CD4-positive, alpha-beta T cell (primary cell): ENCODE data around the gene HK3. TPM values are rescaled to one million over a fixed set of nuclear protein-coding genes. Genes with fewer than 3 reads are reported as not detected.

Experiments
- ATAC-seq: fragments of 200-7000 bp; cut with Tn5 transposase; one replicate; pipeline ENCODE4 v1.10.0; 2022; ENCODE audit warnings: mild to moderate bottlenecking; ENCODE audit not compliant: poor library complexity
- CTCF ChIA-PET: fragments of 350-600 bp; sonication (Branson Sonifier 250); formaldehyde crosslinking; loops from one replicate; lab custom pipeline; 2021; ENCODE audit warnings: antibody characterized with exemption, inconsistent platforms; lab: Charles Lee
- POLR2A ChIA-PET: fragments of 350-600 bp; sonication (Branson Sonifier 250); formaldehyde crosslinking; loops from one replicate; lab custom pipeline; 2021; ENCODE audit warnings: antibody characterized with exemption, inconsistent platforms; lab: Charles Lee
- DNase-seq, 14 experiments: peaks; one replicate each; pipeline ENCODE4 v3.0.0-alpha.2; 2013 to 2020; ENCODE audit warnings: mixed read lengths in 2 of 14
- H3K27ac ChIP-seq, 2 donors: one replicate each; pipeline versions ENCODE4 v1.5.1 to v1.7.0; 2013; ENCODE audit warnings: low read length in 2 of 2, low read depth in 1 of 2, mild to moderate bottlenecking in 1 of 2
- H3K27me3 ChIP-seq, 2 experiments: 1 replicate in 1 of 2; 2 replicates in 1 of 2; pipeline versions ENCODE4 v1.6.1 to v1.7.0; 2013; ENCODE audit warnings: low read length in 2 of 2, control low read depth in 1 of 2, mild to moderate bottlenecking in 1 of 2, moderate library complexity in 1 of 2; ENCODE audit not compliant: insufficient read depth in 2 of 2, control insufficient read depth in 1 of 2
- H3K36me3 ChIP-seq: one replicate; pipeline ENCODE4 v1.6.1; 2013; ENCODE audit warnings: low read length, control low read depth; ENCODE audit not compliant: insufficient read depth
- H3K4me1 ChIP-seq: one replicate; pipeline ENCODE4 v1.6.1; 2013; ENCODE audit warnings: low read length, control low read depth; ENCODE audit not compliant: insufficient read depth
- H3K4me3 ChIP-seq: one replicate; pipeline ENCODE4 v1.5.1; 2013; ENCODE audit warnings: mild to moderate bottlenecking, low read length, moderate library complexity
- H3K9me3 ChIP-seq, 2 experiments: 1 replicate in 1 of 2; 2 replicates in 1 of 2; pipeline versions ENCODE4 v1.6.1 to v1.7.0; 2013; ENCODE audit warnings: low read length in 2 of 2, mild to moderate bottlenecking in 2 of 2, control low read depth in 1 of 2, moderate library complexity in 1 of 2; ENCODE audit not compliant: control insufficient read depth in 1 of 2, insufficient read depth in 1 of 2
- H3K27ac Mint-ChIP-seq: one replicate; pipeline ENCODE4 v1.8.0; 2020; ENCODE audit warnings: mixed read lengths
- H3K27me3 Mint-ChIP-seq: one replicate; pipeline ENCODE4 v1.8.0; 2021; ENCODE audit warnings: mixed read lengths
- H3K36me3 Mint-ChIP-seq: one replicate; pipeline ENCODE4 v1.8.0; 2021; ENCODE audit warnings: low read depth, mixed read lengths
- H3K4me1 Mint-ChIP-seq: one replicate; pipeline ENCODE4 v1.8.0; 2021; ENCODE audit warnings: low read depth, mixed read lengths
- H3K4me3 Mint-ChIP-seq: one replicate; pipeline ENCODE4 v1.8.0; 2020; ENCODE audit warnings: mild to moderate bottlenecking, mixed read lengths
- H3K9me3 Mint-ChIP-seq: one replicate; pipeline ENCODE4 v1.8.0; 2020; ENCODE audit warnings: mixed read lengths
- intact Hi-C, 2 experiments: fragments of 100-400 bp; cut with DNase I in 1 of 2; cut with micrococcal nuclease in 1 of 2; formaldehyde crosslinking; loops; one replicate each; pipeline versions ENCODE4 v1.15.1 to v1.9.0; 2023 to 2025; cut with DNase I, micrococcal nuclease
- total RNA-seq, 174 experiments: library from RNA in 2 of 174; stranded (reverse) in 2 of 174; gene quantifications; one replicate each; pipeline ENCODE4 v1.2.3 and lab custom pipeline; 2021 to 2026
- TF ChIP-seq, protein P1 (sequence below): fragments of 200-600 bp; IDR thresholded peaks from one replicate; pipeline ENCODE4 v1.8.0; 2022; ENCODE audit warnings: antibody characterized with exemption, mild to moderate bottlenecking

Gene HK3
- total RNA-seq, 2 experiments from 2014 or later = 0.74 to 1.2 TPM

DNA sequence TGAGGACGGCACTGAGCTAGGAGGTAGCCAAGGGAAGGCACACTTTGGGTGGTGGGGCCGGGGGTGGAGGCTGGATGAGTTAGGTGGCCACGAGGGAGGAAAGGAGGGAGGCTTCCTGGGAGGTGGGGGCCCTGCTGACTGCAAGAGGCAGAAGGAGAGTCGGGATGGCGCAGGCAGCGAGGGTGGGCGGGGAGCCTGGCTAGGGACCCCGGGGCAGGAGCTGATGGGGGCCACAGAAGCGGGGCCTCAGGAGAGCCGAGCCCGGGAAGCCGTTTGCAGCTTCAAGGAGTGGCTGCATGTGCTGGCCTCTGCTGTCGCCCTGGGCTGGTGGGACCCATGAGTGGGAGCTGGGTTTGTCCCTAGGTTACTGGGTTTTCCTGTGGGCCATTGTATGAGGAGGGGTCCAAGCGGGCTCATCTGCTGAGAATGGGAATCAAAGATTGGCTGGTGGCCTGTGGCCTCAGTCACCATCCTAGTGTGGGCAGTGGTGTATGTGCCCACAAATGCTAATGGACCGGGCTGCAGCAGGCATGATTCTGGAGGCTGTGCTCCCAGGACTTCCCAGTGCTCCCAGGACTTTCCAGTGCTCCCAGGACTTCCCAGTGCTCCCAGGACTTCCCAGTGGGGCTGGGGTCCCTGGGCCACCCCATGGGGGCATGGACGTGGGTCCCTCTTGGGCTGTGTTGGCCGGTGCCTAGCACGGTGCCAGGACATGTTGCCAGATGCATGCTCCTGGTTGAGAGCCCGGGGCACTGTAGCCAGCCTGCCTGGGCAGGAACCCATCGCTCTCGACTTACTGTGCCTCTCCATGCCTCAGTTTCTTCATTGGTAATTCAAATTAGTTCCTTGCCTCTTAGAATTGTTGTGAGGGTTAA is 48.5 kb downstream of the HK3 start:
- Histone ChIP-seq H3K27me3 (peaks cover 0 to 10% of the 10 kb centered on the region in 2 experiments), H3K9me3 (peaks cover 0 to 13% of the 10 kb centered on the region in 2 experiments), H3K4me1 (no peaks in the 10 kb centered on the region), H3K27ac (no peak overlapping the region), H3K4me3 (no peak overlapping the region), H3K36me3 (no peaks in the 10 kb centered on the region)
- CTCF ChIA-PET = no interaction called here
- ATAC-seq = no peak
- TF ChIP-seq, protein P1, sequence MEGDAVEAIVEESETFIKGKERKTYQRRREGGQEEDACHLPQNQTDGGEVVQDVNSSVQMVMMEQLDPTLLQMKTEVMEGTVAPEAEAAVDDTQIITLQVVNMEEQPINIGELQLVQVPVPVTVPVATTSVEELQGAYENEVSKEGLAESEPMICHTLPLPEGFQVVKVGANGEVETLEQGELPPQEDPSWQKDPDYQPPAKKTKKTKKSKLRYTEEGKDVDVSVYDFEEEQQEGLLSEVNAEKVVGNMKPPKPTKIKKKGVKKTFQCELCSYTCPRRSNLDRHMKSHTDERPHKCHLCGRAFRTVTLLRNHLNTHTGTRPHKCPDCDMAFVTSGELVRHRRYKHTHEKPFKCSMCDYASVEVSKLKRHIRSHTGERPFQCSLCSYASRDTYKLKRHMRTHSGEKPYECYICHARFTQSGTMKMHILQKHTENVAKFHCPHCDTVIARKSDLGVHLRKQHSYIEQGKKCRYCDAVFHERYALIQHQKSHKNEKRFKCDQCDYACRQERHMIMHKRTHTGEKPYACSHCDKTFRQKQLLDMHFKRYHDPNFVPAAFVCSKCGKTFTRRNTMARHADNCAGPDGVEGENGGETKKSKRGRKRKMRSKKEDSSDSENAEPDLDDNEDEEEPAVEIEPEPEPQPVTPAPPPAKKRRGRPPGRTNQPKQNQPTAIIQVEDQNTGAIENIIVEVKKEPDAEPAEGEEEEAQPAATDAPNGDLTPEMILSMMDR = no peak
- Mint-ChIP-seq H3K27me3 (peaks cover 40% of the 10 kb centered on the region), H3K9me3 (no peaks in the 10 kb centered on the region), H3K27ac (no peak overlapping the region), H3K36me3 (no peaks in the 10 kb centered on the region), H3K4me1 (no peaks in the 10 kb centered on the region), H3K4me3 (no peak overlapping the region)
- POLR2A ChIA-PET = no interaction called here
- intact Hi-C loops = no loop called here
- no peak for DNase-seq

DNA sequence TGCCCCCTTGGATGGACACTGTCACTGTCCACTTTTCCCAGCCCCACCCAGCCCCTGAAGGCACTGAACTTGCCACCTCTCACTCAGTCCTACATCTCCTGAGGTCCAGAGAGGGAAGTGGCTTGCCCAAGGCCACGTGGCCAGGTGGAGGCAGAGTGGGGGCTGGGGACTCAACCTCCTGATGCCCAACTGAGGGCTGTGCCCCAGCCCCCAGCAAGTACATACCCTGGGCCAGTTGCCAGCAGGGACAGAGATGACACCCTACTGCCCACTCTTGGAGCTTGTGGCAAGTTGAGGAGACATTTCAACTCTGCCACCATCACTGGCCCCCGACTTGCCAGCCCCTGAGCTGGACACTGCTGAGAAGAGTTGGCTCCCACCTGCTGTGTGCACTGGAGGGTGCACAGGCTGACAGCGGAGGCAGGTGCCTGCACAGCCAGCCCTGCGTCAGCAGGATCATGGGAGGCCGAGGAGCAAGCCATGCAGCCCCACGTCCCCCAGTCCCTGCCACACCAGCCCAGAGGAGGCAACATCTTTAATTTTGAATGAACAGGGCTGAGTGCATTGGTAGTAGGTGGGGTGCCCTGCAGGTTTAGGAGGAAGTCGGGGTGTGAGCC is 49.4 kb downstream of the HK3 start:
- intact Hi-C loops = no loop called here
- no peak for DNase-seq
- TF ChIP-seq, protein P1 = no peak
- Mint-ChIP-seq H3K27ac (no peak overlapping the region), H3K4me3 (no peak overlapping the region), H3K4me1 (no peaks in the 10 kb centered on the region), H3K36me3 (no peaks in the 10 kb centered on the region), H3K9me3 (no peaks in the 10 kb centered on the region), H3K27me3 (peaks cover 48% of the 10 kb centered on the region)
- CTCF ChIA-PET = no interaction called here
- Histone ChIP-seq H3K4me3 (no peak overlapping the region), H3K36me3 (no peaks in the 10 kb centered on the region), H3K9me3 (peaks cover 0 to 13% of the 10 kb centered on the region in 2 experiments), H3K27me3 (peaks cover 5 to 11% of the 10 kb centered on the region in 2 experiments), H3K4me1 (no peaks in the 10 kb centered on the region), H3K27ac (no peak overlapping the region)
- no peak for ATAC-seq
- POLR2A ChIA-PET = no interaction called here

DNA sequence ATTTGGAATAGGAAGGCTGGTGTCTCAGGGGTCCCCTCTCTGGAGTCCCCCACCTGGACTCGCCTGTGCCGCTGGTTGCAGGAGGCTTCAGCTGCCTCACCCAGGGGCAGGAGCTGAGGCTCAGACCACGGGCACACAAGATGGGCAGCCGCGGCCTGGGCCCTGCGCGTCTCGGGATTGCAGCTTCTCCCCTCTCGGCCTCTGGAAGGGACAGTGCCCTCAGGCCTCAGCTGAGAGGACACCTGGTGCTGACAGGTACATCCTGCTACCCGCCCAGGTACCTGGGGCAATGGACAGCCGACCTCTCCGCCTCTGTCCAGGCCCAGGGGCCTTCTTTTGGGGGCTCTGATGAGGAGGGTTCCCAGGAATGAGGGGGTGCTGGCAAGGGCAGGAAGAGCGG is 50.5 kb downstream of the HK3 start:
- ATAC-seq = no peak

More for the DNA sequence above, 50.5 kb downstream of the HK3 start:
- H3K4me3 ChIP-seq = no peak overlapping the region
- intact Hi-C loops = no loop called here
- no peaks in the 10 kb centered on the region for H3K9me3 Mint-ChIP-seq
- H3K36me3 Mint-ChIP-seq = no peaks in the 10 kb centered on the region
- POLR2A ChIA-PET = no interaction called here
- no peaks in the 10 kb centered on the region for H3K4me1 ChIP-seq
- H3K27me3 ChIP-seq = peaks cover 11 to 16% of the 10 kb centered on the region in 2 experiments
- peaks cover 0 to 13% of the 10 kb centered on the region in 2 experiments for H3K9me3 ChIP-seq
- DNase-seq = no peak
- no peak overlapping the region for H3K4me3 Mint-ChIP-seq
- H3K27me3 Mint-ChIP-seq = peaks cover 48% of the 10 kb centered on the region
- H3K27ac ChIP-seq = no peak overlapping the region
- no peaks in the 10 kb centered on the region for H3K4me1 Mint-ChIP-seq
- H3K27ac Mint-ChIP-seq = no peak overlapping the region
- no peaks in the 10 kb centered on the region for H3K36me3 ChIP-seq
- CTCF ChIA-PET = no interaction called here
- TF ChIP-seq, protein P1 = no peak
